NB4 (cell line): ENCODE results near the gene FOXF1.

Experiments used
- POLR2A ChIP-seq: IDR thresholded peaks from 2 replicates; pipeline ENCODE4 v1.6.1; 2011; ENCODE audit warnings: mild to moderate bottlenecking; ENCODE audit not compliant: insufficient read length; ENCODE audit errors: extremely low read depth
- TF ChIP-seq, protein P1 (sequence below): IDR thresholded peaks from one replicate; pipeline ENCODE4 v1.5.1; 2012; ENCODE audit warnings: low read depth, low read length

DNA sequence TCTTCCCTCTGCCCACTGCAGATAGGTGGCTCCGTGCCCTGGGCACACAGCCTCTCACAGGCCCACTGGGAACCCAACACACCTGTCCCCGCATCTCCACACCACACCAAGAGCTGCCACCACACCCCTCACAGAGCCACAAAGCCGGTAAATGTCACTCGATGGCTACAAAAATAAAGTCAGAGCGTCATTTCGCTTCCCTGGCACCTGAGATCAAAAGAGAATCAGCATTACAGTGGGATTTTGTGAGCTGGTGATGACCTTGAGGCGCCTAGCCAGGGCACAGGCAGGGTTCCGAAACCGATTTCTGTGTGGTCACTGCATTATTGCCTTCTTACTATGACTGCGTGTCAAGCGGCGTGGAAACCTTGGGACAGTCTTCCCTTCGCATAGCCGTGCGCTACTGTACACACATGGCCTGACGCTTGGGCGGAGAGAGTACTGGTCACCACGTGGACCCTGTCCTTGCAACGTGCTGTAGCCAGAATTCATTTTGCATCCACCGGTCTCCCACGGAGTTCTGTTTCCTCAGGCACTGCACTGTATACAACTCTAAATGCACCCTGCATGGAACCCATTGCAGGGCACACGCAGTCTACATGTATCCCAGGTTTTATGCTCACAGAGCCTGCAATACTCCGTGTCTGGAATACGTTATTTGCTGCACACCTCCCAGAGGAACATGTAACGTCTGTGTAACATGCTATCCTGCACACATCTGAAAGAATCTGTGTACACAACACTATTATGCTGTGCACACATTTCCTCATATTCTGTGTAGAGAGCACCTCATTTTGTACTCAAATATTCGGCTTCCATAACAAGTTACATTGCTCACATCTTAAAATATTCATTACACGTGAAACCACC lies 5.8 kb upstream of the FOXF1 start:
- TF ChIP-seq, protein P1, sequence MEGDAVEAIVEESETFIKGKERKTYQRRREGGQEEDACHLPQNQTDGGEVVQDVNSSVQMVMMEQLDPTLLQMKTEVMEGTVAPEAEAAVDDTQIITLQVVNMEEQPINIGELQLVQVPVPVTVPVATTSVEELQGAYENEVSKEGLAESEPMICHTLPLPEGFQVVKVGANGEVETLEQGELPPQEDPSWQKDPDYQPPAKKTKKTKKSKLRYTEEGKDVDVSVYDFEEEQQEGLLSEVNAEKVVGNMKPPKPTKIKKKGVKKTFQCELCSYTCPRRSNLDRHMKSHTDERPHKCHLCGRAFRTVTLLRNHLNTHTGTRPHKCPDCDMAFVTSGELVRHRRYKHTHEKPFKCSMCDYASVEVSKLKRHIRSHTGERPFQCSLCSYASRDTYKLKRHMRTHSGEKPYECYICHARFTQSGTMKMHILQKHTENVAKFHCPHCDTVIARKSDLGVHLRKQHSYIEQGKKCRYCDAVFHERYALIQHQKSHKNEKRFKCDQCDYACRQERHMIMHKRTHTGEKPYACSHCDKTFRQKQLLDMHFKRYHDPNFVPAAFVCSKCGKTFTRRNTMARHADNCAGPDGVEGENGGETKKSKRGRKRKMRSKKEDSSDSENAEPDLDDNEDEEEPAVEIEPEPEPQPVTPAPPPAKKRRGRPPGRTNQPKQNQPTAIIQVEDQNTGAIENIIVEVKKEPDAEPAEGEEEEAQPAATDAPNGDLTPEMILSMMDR: no peak
- no peak for TF ChIP-seq POLR2A
